ENCODE results near the gene PROX2. TPM values are rescaled to one million over a fixed set of nuclear protein-coding genes. Genes with fewer than 3 reads are reported as not detected.

The PROX2 gene
- total RNA-seq, 4 donors from 2014 or later = 0.08 TPM; not detected in 3

GRCh38 chr14:74906925-74907521 is 31.1 kb upstream of the PROX2 start:
- Histone ChIP-seq H3K36me3 (peaks cover 0 to 35% of the 10 kb centered on the region in 2 donors), H3K27me3 (no peaks in the 10 kb centered on the region), H3K27ac (no peak overlapping the region), H3K4me1 (peaks cover 0 to 36% (median 0%) of the 10 kb centered on the region in 3 donors), H3K9me3 (no peaks in the 10 kb centered on the region), H3K4me3 (no peak overlapping the region)
- TF ChIP-seq EP300 (IDR thresholded peaks at IDR 0.05) (no peak), CTCF (IDR thresholded peaks at IDR 0.05) (no peak), POLR2AphosphoS5 (IDR thresholded peaks at IDR 0.05) (no peak)
- no peak for ATAC-seq
- no CpG with 5 or more reads among the region's 12 CpGs for WGBS, 2 donors (ENCODE audit: low coverage in 1 of 2)

GRCh38 chr14:74905595-74906142 is 29.7 kb upstream of the PROX2 start:
- no peak overlapping the region for H3K4me3 ChIP-seq
- peaks cover 0 to 49% of the 10 kb centered on the region in 2 donors for H3K36me3 ChIP-seq
- peak; percentile 61 for ATAC-seq
- H3K9me3 ChIP-seq = no peaks in the 10 kb centered on the region
- H3K4me1 ChIP-seq = peaks cover 0 to 36% (median 0%) of the 10 kb centered on the region in 3 donors
- TF ChIP-seq POLR2AphosphoS5 (IDR thresholded peaks at IDR 0.05) = peak; percentile 27
- TF ChIP-seq CTCF (IDR thresholded peaks at IDR 0.05) = peak in 3 of 4 experiments; percentile 91 to 94 (median 92)
- no peak for TF ChIP-seq POLR2A (IDR thresholded peaks at IDR 0.05)
- WGBS, 2 donors (ENCODE audit: low coverage in 1 of 2) = 40 to 70% methylated on average over 1 to 2 of the region's 14 CpGs
- peak overlapping the region in 3 of 4 donors; percentile 12 to 22 (median 14) for H3K27ac ChIP-seq
- H3K27me3 ChIP-seq = no peaks in the 10 kb centered on the region

- peaks cover 0 to 57% of the 10 kb centered on the region in 2 donors for H3K36me3 ChIP-seq
- 66 to 81% methylated on average over 2 to 4 of the region's 6 CpGs for WGBS, 2 donors (ENCODE audit: low coverage in 1 of 2)
- H3K27ac ChIP-seq = peak overlapping the region in 3 of 4 donors; percentile 12 to 22 (median 14)
Observed at GRCh38 chr14:74904635-74905503, 28.9 kb upstream of the PROX2 start.

GRCh38 chr14:74902941-74903705 is 27.2 kb upstream of the PROX2 start:
- Histone ChIP-seq H3K36me3 (peaks cover 7 to 74% of the 10 kb centered on the region in 2 donors), H3K4me3 (no peak overlapping the region), H3K4me1 (peaks cover 0 to 32% (median 0%) of the 10 kb centered on the region in 3 donors), H3K9me3 (no peaks in the 10 kb centered on the region), H3K27ac (no peak overlapping the region), H3K27me3 (no peaks in the 10 kb centered on the region)
- TF ChIP-seq EP300 (IDR thresholded peaks at IDR 0.05) (no peak), POLR2A (IDR thresholded peaks at IDR 0.05) (no peak), POLR2AphosphoS5 (IDR thresholded peaks at IDR 0.05) (no peak), CTCF (IDR thresholded peaks at IDR 0.05) (no peak)
- ATAC-seq = no peak
- WGBS, 2 donors (ENCODE audit: low coverage in 1 of 2) = 90% methylated on average over 2 of the region's 10 CpGs; no CpG with 5 or more reads in 1 of the 2 donors

More at GRCh38 chr14:74904635-74905503, 28.9 kb upstream of the PROX2 start:
- no peaks in the 10 kb centered on the region for H3K27me3 ChIP-seq
- no peak for TF ChIP-seq EP300 (IDR thresholded peaks at IDR 0.05)
- TF ChIP-seq POLR2A (IDR thresholded peaks at IDR 0.05) = no peak
- peaks cover 0 to 36% (median 0%) of the 10 kb centered on the region in 3 donors for H3K4me1 ChIP-seq
- H3K4me3 ChIP-seq = no peak overlapping the region
- ATAC-seq = no peak
- no peaks in the 10 kb centered on the region for H3K9me3 ChIP-seq

GRCh38 chr14:74898694-74899093 is 22.7 kb upstream of the PROX2 start:
- H3K4me3 ChIP-seq = no peak overlapping the region
- ATAC-seq = no peak
- H3K4me1 ChIP-seq = no peaks in the 10 kb centered on the region
- no peaks in the 10 kb centered on the region for H3K27me3 ChIP-seq
- H3K27ac ChIP-seq = no peak overlapping the region
- H3K9me3 ChIP-seq = no peaks in the 10 kb centered on the region
- 85 to 93% methylated on average over 5 of the region's 5 CpGs for WGBS, 2 donors (ENCODE audit: low coverage in 1 of 2)
- H3K36me3 ChIP-seq = peaks cover 21 to 100% of the 10 kb centered on the region in 2 donors
- no peak for TF ChIP-seq POLR2AphosphoS5 (IDR thresholded peaks at IDR 0.05)
- TF ChIP-seq CTCF (IDR thresholded peaks at IDR 0.05) = no peak
- TF ChIP-seq POLR2A (IDR thresholded peaks at IDR 0.05) = no peak
- no peak for TF ChIP-seq EP300 (IDR thresholded peaks at IDR 0.05)
